Heart left ventricle (tissue), 13 donors: ENCODE results near the gene FLNB.

Experiments used
- CTCF ChIP-seq, 12 donors: fragments of 200-600 bp; sonication (generic) in 4 of 12; IDR thresholded peaks; one replicate each; pipeline versions ENCODE4 v1.5.0 to v1.8.0; 2018 to 2022; ENCODE audit warnings: antibody characterized with exemption in 12 of 12, mild to moderate bottlenecking in 5 of 12
- POLR2A ChIP-seq, 2 donors: fragments of 450-650 bp; IDR thresholded peaks; one replicate each; pipeline ENCODE4 v1.6.1; 2017; ENCODE audit warnings: antibody characterized with exemption in 2 of 2, mild to moderate bottlenecking in 2 of 2, moderate library complexity in 2 of 2
- donor health status: ischemic (EF 13 %, LVEDD 7.1; RV severe dilation, severe dysfunction).
- donor health status: DM: no; HTN: yes; CAD: no.
- donor health status: DM: no; HTN: no; CAD: no.
- donor health status: ischemic (EF 25% LVEDD 6.9; RV normal size, moderate dysfunction).
- donor health status: ischemic (EF 25% LVEDD 5.7; RV mildly dilated, moderate dysfunction).
- donor health status: ischemic (EF 35%, LVEDD 5.7; RV mildly dilated, moderate dysfunction).
- donor health status: nonischemic (EF 11% LVEDD 7.7; RV severe dilation, severe dysfunction).
- donor health status: DM: yes; HTN: yes; CAD: no.
- donor health status: PGD.
- donor health status: ischemic (EF 29% LVEDD 5.4; RV normal size, mild dysfunction).
- donor health status: nonischemic (EF 23%, LVEDD 6.1; RV moderate dilation, normal function).

GRCh38 chr3:58029842-58030584, 21.8 kb downstream of the FLNB start:
- TF ChIP-seq CTCF (IDR thresholded peaks at IDR 0.05) (no peak), POLR2A (IDR thresholded peaks at IDR 0.05) (no peak)
